Measurements from ENCODE around the gene NCMAP.

DNA sequence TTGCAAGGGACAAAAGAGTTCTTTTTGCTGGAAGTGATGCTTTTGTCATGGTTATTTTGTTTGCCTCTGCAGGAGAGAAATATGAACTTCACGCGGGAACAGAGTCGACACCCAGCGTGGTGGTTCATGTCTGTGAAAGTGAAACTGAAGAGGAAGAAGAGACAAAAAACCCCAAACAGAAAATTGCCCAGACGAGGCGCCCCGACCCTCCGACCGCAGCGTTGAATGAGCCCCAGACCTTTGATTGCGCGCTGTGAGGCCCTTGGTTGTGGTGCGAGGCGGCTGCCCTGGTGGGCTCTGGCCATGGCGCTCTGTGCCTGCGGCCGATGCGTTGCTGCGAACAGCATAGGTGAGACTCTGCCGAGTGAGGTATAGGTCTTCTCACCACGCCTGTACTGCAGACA, 20.9 kb upstream of the NCMAP start:
- TF ChIP-seq, protein P1, sequence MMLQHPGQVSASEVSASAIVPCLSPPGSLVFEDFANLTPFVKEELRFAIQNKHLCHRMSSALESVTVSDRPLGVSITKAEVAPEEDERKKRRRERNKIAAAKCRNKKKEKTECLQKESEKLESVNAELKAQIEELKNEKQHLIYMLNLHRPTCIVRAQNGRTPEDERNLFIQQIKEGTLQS (IDR thresholded peaks at IDR 0.05; ENCODE audit: insufficient read depth, low read depth, low read length): no peak
- no peak for TF ChIP-seq NRF1 (IDR thresholded peaks at IDR 0.05; ENCODE audit: low read depth, low read length)

Data from H1 (cell line).